GM18502 (cell line): ENCODE data around the gene GAPVD1.
A peak's percentile ranks its signal among the peaks of the same experiment; 100 is the strongest.
"Not testable (repeated sequence)": the region's sequence is repeated elsewhere in the genome, so short reads cannot be mapped to it uniquely, and the experiment has no call there.

Experiments used
- ATAC-seq: cut with Tn5 transposase; IDR thresholded peaks from one replicate; pipeline ENCODE4 v1.9.1; 2021; ENCODE audit warnings: mild to moderate bottlenecking; ENCODE audit not compliant: unreplicated experiment, poor library complexity

GAPVD1 gene

GRCh38 chr9:125254231-125254630 is 7.4 kb upstream of the GAPVD1 start:
- ATAC-seq = no peak

- no peak for ATAC-seq
Observed at GRCh38 chr9:125255781-125256391, 5.7 kb upstream of the GAPVD1 start.

GRCh38 chr9:125258160-125258785 is 3.4 kb upstream of the GAPVD1 start:
- ATAC-seq = no peak

- ATAC-seq = no peak
Observed at GRCh38 chr9:125258832-125259534, 2.6 kb upstream of the GAPVD1 start.

- ATAC-seq = no peak
Observed at GRCh38 chr9:125260561-125260960, 1.1 kb upstream of the GAPVD1 start.

- peak; percentile 13 for ATAC-seq
Observed at GRCh38 chr9:125262294-125262991, 817 bp downstream of the GAPVD1 start.

GRCh38 chr9:125264068-125264467 is 2.4 kb downstream of the GAPVD1 start:
- ATAC-seq = not testable (repeated sequence)

- no peak for ATAC-seq
Observed at GRCh38 chr9:125268394-125269013, 6.9 kb downstream of the GAPVD1 start.

GRCh38 chr9:125269014-125269397 is 7.4 kb downstream of the GAPVD1 start:
- no peak for ATAC-seq

GRCh38 chr9:125271081-125271480 is 9.5 kb downstream of the GAPVD1 start:
- no peak for ATAC-seq

- ATAC-seq = no peak
Observed at GRCh38 chr9:125272697-125273096, 11.1 kb downstream of the GAPVD1 start.

GRCh38 chr9:125276771-125277170 is 15.1 kb downstream of the GAPVD1 start:
- no peak for ATAC-seq

GRCh38 chr9:125277411-125277810 is 15.8 kb downstream of the GAPVD1 start:
- ATAC-seq = no peak

- ATAC-seq = no peak
Observed at GRCh38 chr9:125280945-125281344, 19.3 kb downstream of the GAPVD1 start.

- ATAC-seq = no peak
Observed at GRCh38 chr9:125284855-125285254, 23.2 kb downstream of the GAPVD1 start.

- ATAC-seq = not testable (repeated sequence)
Observed at GRCh38 chr9:125286935-125287433, 25.4 kb downstream of the GAPVD1 start.

- ATAC-seq = no peak
Observed at GRCh38 chr9:125293134-125293533, 31.5 kb downstream of the GAPVD1 start.

GRCh38 chr9:125295657-125296056 is 34.0 kb downstream of the GAPVD1 start:
- no peak for ATAC-seq

- ATAC-seq = no peak
Observed at GRCh38 chr9:125296843-125297372, 35.3 kb downstream of the GAPVD1 start.

GRCh38 chr9:125297917-125298316 is 36.3 kb downstream of the GAPVD1 start:
- no peak for ATAC-seq
